GM21723 (cell line): ENCODE results near the gene CST3.
"Not testable (repeated sequence)": the region's sequence is repeated elsewhere in the genome, so short reads cannot be mapped to it uniquely, and the experiment has no call there.

ENCODE experiments used
- ATAC-seq: cut with Tn5 transposase; IDR thresholded peaks from one replicate; pipeline ENCODE4 v1.9.1; 2021; ENCODE audit warnings: mild to moderate bottlenecking, moderate library complexity; ENCODE audit not compliant: unreplicated experiment

Gene CST3

DNA sequence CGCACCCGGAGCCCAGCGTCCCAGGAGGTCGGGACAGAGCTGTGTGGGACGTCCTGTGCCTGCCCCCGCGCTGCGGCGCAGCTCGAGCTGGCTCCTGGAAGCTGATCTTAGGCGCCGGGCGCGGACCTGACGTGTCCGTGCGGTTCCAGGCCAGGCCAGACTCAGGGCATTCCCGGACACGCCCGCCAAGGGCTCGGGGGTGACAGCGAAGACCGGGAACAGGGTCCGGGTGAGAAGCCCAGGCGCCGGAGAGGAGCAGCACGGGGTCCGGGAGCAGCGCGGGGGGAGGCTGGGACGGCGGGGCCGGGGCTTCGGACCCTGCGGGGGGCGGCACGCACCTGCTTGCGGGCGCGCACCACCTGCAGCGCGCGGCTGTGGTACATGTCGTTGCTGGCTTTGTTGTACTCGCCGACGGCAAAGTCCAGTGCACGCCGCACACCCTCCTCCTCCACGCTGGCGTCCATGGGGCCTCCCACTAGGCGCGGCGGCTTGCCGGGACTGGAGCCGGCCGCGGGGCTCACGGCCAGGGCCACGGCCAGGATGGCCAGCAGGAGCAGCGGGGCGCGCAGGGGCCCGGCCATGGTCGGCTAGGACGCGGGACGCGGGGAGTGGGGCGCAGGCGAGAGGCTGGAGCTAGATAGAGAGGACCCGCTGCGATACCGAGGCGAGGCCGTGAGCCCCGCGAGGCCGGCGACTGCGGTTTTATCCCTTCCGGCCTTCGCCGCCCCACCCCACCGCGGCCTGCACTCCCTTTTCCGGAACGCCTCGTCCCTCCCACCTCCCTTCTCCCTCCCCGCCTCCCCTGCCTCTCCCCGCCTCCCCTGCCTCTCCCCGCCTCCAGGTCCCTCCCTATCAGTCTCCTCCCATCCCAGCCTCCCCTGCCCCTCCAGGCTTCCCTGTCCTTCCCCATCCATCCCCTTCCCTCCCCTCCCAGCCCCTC is at the start of gene CST3:
Gene CST3, minus strand, starts transcription at position 674 of the 940 bp plus-strand sequence. Its CDS starts 93 bp downstream, at position 581.
- ATAC-seq: peak; percentile 64

GRCh38 chr20:23686046-23686750 is 48.4 kb upstream of the CST3 start:
- no peak for ATAC-seq

GRCh38 chr20:23685529-23685896 is 47.8 kb upstream of the CST3 start:
- ATAC-seq: not testable (repeated sequence)

GRCh38 chr20:23684261-23684660 is 46.5 kb upstream of the CST3 start:
- ATAC-seq: no peak

DNA sequence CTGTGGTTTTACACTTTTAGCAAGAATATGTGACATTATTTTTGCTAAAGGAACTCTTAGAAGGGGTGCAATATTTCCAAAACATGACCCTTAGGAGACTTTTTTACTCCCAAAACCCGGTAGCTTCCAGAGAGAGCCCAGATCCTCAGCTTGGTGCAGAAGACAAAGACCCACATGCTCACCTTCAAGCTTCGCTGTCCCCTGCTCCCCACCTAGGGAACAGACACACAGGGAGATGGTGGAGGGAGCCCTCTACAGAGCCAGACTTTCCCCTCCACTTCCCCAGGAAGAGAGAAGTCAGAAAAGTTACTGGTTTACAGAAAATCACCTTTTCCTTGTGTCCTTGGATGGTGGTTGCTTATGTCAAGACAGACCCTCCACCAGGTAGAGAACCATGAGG is 46.1 kb upstream of the CST3 start:
- no peak for ATAC-seq

GRCh38 chr20:23683281-23683680 is 45.5 kb upstream of the CST3 start:
- ATAC-seq: no peak

- no peak for ATAC-seq
These were observed 42.4 kb upstream of the CST3 start for GRCh38 chr20:23680146-23680545.

DNA sequence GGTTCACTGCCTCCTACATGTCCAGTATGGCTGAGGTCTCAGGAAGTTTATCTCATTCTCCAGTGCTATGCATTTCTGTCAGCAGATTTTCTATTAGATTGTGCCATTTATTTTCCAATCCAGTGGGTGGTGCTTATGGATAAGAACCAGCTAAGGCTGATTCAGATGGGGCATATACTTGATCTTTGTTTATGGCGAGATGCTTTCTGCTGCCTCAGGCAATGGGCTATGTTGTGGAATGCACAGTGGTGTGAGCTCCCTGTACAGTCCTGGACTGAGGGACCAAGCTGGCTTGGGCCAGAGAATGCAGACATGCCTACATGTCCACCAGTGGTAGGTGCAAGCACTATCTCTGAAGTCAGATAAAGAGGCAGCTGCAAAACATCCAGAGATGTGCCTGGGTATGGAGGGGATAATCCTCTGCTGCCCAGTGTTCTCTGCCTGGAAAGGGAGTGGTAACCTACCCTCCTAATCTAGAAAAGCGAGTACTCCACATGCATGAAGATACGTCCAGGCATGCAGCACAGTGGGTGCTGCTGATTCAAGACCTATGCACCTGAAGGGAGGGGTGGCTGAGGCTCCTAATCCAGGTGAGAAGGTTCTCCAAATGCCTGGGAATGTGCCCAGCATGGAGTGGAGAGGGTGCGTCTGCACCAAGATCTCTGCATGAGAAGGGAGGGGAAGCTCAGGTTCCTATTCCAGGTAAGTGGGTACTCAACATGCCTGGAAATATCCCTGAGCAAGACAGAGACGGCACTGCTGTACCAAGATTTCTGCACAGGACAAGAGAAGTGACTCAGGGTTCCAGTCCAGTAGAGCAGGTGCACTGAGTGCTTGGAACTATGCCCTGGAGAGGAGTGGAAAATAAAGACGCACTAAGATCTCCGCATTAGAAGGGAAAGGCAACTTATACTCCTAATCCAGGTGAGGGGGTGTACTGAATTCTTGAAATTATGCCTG is 41.7 kb upstream of the CST3 start:
- ATAC-seq: no peak

- no peak for ATAC-seq
These were observed 35.5 kb upstream of the CST3 start for GRCh38 chr20:23673209-23673608.

DNA sequence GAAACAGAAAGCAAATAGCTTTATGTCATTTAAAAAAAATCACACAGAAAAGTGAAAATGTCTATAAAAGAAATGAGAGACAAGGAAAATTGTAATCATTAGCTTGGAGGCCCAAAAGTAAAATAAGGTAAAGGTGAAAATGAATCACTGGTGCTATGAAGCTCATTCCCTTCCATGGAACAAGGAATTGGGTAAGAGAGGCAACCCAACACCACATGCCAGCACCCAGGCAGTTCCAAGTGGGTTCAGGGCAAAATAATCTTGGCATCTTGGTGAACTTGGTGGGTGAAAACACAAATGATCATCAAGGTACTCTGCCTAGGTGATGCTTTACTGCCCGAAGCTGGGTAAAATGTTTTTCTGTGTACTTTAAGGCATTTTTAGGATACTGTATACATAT is 34.4 kb upstream of the CST3 start:
- no peak for ATAC-seq

- ATAC-seq: no peak
These were observed 33.7 kb upstream of the CST3 start for GRCh38 chr20:23671479-23671878.

GRCh38 chr20:23670361-23670760 is 32.6 kb upstream of the CST3 start:
- ATAC-seq: no peak

DNA sequence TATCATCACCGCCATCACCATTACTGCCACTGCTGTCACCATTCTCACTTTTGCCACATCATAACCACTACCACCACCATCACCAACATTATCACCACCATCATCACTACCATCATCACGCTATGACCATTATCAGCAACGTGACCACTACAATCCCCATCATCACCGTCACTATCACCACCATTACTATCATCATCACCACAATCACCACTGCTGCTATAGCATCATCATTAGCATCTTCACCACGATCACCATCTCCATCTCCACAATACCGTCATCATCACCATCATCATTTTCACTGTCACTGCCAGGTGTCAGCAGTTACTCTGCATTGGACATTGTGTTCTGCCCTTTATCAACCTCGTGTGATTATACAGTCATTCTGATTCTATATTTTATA is 32.1 kb upstream of the CST3 start:
- no peak for ATAC-seq

- ATAC-seq: no peak
These were observed 31.6 kb upstream of the CST3 start for GRCh38 chr20:23669327-23669726.

GRCh38 chr20:23668477-23668951 is 30.8 kb upstream of the CST3 start:
- peak; percentile 84 for ATAC-seq

DNA sequence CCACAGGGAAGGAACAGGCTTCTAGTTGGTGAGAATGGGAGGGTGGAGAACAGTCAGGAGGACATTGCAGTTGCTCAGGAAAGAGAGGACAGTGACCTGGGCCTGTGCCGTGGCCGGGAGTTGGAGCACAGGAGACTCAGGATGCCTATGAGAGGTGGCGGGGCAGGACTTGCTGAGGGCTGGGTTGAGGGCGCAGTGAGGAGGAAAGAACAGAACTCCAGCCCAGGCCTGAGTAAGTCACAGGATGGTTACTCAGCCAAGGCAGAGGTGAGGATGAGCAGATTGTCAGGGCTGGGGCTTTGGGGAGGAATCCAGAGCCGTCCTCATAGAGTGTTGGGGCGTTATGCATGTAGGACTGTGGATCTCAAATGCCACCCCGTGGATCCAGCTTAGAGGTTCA is 29.9 kb upstream of the CST3 start:
- ATAC-seq: no peak

GRCh38 chr20:23666698-23667097 is 28.9 kb upstream of the CST3 start:
- no peak for ATAC-seq

GRCh38 chr20:23666189-23666588 is 28.4 kb upstream of the CST3 start:
- ATAC-seq: no peak

- no peak for ATAC-seq
These were observed 27.2 kb upstream of the CST3 start for GRCh38 chr20:23664954-23665353.

DNA sequence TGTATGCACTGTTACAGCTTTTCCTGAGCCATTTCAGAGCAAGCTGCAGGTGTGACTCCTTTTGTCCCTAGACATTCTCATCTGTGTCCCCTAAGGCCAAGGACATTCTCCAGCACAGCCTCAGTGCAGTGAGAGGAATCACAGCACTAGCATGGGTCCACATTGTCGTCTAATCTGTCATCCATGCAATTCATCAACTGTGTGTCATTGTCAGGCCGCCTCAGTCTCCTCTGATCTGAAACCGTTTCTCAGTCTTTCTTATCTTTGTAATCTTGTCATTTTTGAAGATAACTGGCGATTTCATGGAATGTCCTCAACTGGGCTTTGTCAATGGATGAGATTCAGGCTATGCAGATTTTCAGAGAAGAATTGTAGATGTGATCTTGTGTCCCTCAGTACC is 26.3 kb upstream of the CST3 start:
- not testable (repeated sequence) for ATAC-seq

GRCh38 chr20:23663180-23663579 is 25.4 kb upstream of the CST3 start:
- ATAC-seq: no peak
